Placental pericyte (primary cell): ENCODE data around the gene PBX3. TPM values are rescaled to one million over a fixed set of nuclear protein-coding genes. Genes with fewer than 3 reads are reported as not detected.

Experiments used
- total RNA-seq: library from RNA; depleted of rRNA; stranded (reverse); fragments of >200 nt; gene quantifications from 2 replicates; pipeline ENCODE4 v1.2.3, GENCODE V29; 2012

PBX3 gene
- total RNA-seq, result 15.8 and 35.5 TPM in 2 replicates

DNA sequence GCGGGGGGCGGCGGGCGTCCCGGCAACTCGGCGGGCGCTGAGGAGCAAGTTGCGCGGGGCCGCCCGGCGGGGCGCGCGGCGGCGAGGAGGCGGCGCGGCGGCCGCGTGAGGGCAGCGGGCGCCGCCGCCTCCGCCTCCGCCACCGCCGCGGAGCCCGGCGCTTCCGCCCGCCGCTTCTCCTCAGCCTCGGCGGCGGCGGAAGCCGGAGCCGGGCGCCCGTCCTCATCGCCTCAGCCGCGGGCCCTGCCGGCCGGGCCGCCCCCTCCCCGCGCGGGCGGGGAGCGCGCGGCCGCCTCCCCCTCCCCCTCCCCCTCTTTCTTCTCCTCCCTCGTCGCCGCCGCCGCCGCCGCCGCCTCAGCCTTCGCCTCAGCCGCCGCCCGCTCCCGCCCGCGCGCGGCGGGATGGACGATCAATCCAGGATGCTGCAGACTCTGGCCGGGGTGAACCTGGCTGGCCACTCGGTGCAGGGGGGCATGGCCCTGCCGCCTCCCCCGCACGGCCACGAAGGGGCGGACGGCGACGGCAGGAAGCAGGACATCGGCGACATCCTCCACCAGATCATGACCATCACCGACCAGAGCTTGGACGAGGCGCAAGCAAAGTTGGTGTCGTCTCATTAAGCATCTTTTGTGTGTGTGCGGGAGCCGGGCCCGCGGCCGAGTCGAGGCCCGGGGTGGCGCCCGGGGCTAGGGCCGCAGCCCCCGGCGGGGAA, at the start of gene PBX3:
Gene PBX3 (plus strand): TSS at position 321 of the 712 bp plus-strand sequence.

DNA sequence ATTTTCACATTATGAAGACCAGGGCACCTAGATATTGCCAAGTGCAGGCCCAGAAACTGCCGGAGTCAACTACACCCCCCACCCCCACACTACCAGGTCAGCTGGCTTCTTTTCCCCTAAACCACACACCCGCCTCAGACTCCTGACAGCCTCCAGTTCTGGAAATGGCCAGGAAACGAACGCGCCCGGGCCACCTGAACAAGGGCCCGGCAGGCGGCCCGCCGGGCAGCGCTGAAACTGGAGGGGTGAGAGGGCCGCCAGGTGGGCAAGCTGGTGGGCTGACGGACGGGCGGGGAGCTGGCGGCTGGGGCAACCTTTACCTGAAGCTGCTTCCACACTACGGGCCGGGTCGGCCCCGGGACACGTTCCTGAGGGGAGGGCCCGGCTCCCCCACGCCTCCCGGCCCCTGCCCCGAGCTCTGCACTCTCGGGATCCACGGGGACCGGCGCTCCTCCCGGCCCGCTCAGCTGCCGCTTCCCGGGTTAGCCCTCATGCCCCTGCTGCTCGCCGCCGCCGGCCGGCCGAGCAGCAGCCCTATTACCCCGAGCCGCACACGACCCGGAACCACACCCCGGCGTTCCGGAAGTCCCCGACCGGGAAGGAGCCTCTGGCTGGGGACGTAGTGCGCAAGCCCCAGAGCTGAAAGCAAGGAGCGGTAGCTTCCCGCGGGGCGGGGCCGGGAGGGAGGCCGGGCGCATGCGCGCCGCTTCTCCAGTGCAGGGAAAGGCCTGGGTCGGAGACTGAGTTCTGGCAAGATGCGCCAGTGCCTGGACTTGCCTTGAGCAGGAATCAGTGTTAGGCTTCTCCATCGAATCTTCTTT, 40.3 kb upstream of the PBX3 start, which contains the start of gene MAPKAP1:
Gene MAPKAP1 (minus strand): TSS at position 558 of the 821 bp plus-strand sequence. CDS start 34,634 bp downstream, outside the sequence.

Other genes with a start within 250 kb of the PBX3 start
- gene MAPKAP1, start 40.2 kb upstream of the PBX3 start, total RNA-seq, result 74.8 and 114 TPM in 2 replicates